Suppressor macrophage treated with lipopolysaccharide for 4 hours (primary cell): ENCODE data around the gene POU5F1.
"Not testable (repeated sequence)": the region's sequence is repeated elsewhere in the genome, so short reads cannot be mapped to it uniquely, and the experiment has no call there.

Experiments used
- DNase-seq: peaks from one replicate; pipeline ENCODE4 v3.0.0-alpha.2; 2020

Gene POU5F1

DNA sequence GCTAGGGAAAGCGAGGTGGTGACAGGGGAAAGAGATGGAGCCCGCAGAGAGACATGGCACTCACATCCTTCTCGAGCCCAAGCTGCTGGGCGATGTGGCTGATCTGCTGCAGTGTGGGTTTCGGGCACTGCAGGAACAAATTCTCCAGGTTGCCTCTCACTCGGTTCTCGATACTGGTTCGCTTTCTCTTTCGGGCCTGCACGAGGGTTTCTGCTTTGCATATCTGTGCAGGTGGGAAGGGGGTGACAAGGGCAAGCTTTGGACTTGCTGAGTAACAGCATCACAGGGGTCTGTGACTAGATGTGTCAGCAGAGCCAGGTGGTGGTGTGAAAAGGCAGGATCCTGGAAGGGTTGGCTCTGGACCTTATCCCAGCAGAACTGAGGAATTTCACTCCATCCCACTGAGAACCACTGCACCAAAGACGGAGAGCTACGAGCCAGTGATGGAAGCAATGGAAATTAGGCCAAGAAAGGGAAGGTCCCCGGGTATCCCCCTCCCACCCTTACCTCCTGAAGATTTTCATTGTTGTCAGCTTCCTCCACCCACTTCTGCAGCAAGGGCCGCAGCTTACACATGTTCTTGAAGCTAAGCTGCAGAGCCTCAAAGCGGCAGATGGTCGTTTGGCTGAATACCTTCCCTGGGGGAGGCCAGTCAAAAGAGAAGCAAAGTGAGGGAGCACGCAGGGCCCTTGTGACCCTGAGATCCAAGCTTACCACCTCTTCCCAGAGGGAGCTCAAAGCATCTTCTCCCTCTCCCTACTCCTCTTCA is 5.2 kb downstream of the POU5F1 start:
- not testable (repeated sequence) for DNase-seq

DNA sequence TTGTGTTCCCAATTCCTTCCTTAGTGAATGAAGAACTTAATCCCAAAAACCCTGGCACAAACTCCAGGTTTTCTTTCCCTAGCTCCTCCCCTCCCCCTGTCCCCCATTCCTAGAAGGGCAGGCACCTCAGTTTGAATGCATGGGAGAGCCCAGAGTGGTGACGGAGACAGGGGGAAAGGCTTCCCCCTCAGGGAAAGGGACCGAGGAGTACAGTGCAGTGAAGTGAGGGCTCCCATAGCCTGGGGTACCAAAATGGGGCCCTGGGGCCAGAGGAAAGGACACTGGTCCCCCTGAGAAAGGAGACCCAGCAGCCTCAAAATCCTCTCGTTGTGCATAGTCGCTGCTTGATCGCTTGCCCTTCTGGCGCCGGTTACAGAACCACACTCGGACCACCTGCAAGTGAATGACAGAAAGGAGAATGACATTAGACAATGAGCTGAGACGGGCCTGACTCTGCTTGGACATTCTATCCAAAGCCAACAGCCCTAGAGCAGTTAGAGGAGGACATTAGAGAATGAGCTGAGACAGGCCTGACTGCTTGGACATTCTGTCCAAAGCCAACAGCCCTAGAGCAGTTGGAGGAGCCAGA is 5.9 kb downstream of the POU5F1 start:
- DNase-seq, result not testable (repeated sequence)

DNA sequence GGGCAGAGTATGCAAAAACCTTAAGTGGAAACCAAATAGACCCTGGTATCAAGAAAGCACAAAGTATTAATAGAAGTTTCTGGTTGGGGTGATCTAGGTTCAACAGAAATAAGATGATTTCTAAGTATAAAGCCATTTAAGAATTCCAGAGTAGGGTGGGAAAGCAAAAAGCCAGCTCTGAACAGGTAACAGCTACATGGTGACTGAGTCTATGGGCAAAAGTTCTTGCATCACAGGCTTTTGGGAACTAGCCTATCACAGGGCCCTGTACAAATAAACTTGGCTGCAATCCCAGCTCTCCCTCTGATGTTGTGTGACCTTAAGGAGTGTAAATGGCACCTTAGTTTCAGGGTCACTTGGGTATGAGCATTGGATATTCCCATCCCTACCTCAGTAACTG is 6.6 kb downstream of the POU5F1 start:
- DNase-seq, result no peak

- DNase-seq, result no peak
These were observed 7.9 kb downstream of the POU5F1 start for GRCh38 chr6:31162463-31163165.

GRCh38 chr6:31161216-31162126 is 9.0 kb downstream of the POU5F1 start:
- no peak for DNase-seq

GRCh38 chr6:31158863-31159855 is 11.3 kb downstream of the POU5F1 start:
- no peak for DNase-seq

DNA sequence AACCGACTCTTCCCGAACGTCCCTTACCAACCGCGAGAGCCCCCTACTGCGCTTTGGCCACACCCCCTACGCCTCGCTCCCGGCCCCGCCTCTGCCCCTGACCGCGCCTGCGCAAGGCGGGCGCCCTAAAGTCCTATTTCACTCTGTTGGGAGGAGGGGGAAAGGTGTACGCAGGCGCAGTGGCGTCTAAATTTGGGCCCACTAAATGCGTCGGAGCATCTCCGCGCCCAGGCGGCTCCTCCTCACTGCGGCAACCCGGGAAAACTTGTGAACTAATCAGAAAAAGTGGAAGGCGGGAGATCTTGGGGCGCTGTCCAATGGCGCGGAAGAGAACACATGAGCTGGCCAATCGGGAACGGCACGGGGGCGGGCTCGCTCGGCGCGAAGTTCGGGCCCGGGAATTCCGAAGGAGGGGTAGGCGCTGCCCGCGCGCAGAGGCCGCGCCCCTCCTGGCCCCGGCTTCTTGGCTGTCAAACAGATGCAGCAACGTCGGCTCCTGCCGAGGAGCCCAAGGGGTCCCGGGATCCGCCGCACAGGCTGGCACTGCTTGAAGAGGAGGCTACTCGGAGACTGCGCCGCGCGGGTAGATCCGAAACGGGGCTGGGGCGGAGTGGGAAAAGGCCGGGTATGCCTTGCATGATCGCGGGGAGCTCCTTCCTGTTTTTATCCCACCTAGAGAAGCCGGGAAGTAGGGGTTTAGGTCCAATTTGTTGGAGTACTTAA is 12.2 kb downstream of the POU5F1 start, which contains the start of gene TCF19:
TSS of gene TCF19 (plus strand) at position 450 of the 723 bp plus-strand sequence. CDS start 881 bp downstream, outside the sequence.
- peak; percentile 100 for DNase-seq

- no peak for DNase-seq
These were observed 12.9 kb downstream of the POU5F1 start, which contains the start of gene CCHCR1 for GRCh38 chr6:31157513-31158139. TSS of gene CCHCR1 (minus strand) at chr6:31157802. CDS start at chr6:31157600, 202 bp downstream.

DNA sequence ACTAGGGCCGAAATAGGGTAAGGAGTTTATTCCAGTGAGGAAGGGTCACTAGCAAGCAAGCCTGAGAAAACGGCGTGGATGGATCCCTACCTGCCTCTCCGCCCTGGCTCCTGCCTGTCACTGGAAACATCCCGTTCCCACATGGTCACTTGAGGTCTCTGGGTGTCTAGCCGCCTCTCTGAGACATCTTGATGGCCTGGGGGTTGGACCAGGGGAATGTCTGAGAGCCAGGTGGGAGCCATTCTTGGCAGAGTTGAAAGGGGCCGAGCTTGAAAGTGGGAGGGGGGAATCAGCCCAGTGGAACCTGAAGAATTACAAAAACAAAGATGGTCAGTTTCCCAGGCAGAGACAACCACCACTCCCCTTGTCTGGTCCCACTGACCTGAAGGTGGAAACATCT is 13.8 kb downstream of the POU5F1 start:
- no peak for DNase-seq

DNA sequence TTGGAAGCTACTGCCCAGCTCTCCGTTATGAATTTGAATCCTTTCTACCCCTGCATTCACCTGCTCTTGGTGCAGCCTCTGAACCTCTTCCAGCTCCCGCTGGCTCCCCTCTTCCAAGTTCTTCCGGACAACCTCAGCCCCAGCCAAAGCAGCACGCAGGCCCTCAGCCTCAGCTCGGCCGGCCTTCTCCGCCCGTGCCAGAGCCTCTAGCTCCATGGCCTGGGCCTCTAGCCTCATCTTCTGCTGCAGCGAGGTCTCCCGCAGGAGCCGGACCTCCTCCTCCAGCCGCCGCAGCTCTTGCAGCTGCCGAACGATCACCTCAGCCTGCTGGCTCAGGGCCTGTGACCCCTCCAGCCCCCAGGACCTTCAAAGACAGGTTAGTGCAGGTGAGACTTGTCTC is 16.0 kb downstream of the POU5F1 start:
- no peak for DNase-seq

DNA sequence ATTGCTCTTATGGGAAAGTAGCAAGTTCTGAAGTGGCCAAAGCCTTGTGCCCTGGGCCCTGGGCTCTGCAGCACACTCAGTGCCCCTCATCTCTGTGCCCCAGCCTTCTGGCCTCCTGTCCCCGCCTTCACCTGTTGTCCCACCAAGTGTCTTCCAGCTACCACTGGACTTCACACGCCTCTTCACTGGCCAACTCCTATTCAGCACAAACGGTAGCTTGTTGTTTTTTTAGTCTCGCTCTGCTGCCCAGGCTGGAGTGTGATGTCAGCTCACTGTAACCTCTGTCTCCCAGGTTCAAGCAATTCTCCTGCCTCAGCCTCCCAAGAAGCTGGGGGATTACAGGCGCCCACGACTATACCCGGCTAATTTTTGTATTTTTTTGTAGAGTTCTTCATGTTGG is 17.7 kb downstream of the POU5F1 start:
- no peak for DNase-seq

- no peak for DNase-seq
These were observed 20.5 kb downstream of the POU5F1 start for GRCh38 chr6:31149827-31150447.

DNA sequence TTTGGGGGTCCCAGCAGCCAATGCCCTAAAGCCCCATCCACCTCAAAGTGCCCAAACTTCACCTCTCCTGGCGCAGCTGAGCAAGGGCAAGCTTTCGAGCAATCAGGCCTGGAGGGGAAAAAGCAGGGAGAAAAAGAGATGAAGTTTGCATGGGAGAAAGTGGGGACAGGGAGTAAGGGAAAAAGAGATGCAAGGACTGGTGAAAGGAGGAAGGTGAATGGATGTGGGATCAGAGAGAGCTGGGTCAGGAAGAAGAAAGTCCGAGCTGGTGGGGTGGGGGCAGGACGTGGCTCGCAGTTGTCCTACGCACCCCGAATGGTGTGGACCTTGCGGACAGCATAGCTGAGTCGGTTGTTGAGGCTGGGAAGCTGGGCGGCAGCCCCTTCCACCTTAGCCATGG is 25.1 kb downstream of the POU5F1 start:
- DNase-seq, result no peak

DNA sequence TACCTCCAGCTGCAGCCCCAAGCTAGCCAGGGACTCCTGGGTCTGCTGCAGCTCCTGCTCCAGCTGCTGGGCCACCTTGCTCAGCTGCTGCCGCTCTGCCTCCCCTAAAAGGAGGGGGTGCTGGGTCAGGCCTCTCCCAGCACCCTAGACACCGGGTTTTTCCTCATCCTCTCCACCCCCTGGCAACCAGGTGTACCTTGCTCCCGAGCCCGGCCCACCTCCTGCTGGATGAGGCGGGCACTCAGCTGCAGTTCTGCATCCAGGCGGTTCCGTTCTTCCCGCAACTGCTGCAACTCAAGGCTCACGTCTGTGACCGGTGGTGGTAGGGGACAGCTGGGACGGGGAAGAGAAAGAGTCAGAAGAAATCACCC is 25.5 kb downstream of the POU5F1 start:
- no peak for DNase-seq

DNA sequence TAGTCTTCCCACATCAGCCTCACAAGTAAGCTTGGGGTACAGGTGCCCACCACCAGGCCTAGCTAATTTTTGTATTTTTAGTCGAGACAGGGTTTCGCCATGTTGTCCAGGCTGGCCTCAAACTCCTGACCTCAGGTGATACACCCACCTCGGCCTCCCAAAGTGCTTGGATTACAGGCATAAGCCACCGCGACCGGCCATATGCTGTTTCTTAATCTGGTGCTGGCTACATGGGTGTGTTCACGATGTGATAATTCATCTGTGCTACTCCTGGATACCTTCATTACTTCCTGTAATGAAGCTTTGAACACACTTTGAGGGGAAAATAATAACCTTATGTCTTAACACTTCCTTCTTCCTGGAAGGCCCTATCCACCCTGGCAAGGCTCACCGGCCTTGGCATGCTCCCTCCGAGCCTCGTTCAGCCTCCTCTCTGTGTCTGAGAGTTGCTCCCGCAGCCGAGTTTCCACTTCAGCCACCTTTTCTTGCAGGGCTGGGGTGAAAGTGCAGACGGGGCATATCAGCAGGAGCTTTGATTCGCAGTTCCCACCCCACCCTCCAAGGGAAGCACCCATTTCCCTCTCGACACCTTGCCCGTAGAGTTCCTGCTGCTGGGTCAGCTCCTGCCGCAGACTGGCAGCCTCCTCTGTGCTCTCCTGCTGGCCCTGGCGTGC is 26.0 kb downstream of the POU5F1 start:
- DNase-seq, result no peak

DNA sequence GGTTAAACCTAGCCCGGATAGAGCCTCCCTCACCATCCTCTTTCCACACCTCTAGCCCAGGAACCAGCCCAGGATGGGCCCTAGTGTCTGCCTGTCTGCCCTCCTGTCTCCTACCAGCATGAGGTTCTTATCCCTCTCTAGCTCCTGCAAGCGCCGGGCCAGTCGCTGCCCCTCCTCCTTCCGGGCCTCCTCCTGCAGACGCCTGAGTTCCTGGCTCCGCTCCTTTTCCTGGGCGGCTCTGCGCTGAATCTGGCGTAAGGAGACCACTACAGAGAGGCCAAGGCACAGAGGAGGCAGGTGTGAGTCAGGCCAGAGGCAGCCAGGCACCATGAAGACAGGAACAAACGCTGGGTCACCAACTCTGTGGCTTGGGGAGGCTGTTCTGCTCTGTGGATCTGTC is 27.3 kb downstream of the POU5F1 start:
- DNase-seq, result no peak

- DNase-seq, result no peak
These were observed 28.1 kb downstream of the POU5F1 start for GRCh38 chr6:31142361-31142761.

GRCh38 chr6:31140643-31141042 is 29.8 kb downstream of the POU5F1 start:
- no peak for DNase-seq

DNA sequence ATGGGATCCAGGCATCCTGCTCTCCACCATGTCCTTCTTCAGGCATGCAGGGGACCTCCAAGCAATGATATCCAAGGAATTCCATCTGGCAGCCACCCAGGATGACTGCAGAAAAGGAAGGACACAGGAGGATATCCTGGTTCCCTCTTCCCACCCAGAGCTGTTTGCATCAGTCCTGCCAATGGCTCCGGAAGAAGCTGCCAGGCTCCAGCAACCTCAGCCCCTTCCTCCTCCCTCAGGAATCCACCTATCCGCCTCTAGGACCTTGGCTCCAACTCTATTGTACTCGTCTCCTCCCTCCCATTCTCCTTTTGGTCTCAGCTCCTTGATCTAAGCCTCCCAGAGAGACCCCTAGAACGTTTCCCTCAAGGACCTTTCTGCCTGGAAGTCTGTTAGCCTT is 30.9 kb downstream of the POU5F1 start:
- DNase-seq, result no peak
